HG03060 (cell line): Measurements from ENCODE around the gene BMP8B.

Experiments used
- ATAC-seq: cut with Tn5 transposase; IDR thresholded peaks from one replicate; pipeline ENCODE4 v1.9.1; 2021; ENCODE audit warnings: low read depth, moderate number of reproducible peaks; ENCODE audit not compliant: unreplicated experiment

BMP8B gene

DNA sequence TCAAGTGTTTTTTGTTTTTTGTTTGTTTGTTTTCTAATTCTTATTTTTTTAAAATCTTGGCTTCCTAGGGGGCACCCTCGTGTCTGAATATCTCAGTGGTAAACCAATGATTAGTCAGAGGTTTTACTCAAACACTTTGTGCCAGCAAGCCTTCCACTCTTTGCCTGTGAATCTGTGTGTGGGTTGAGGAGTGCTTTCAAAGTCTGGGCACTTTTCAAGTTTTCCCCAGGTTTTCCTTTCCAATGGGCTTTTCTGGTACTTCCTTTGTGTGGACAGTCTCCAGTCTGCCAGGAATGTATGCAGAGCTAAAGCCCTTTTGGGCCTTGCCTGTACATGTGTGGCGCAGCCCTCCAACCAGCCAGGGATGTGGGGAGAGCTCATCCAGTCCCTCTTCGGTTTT is 59.6 kb downstream of the BMP8B start:
- no peak for ATAC-seq

DNA sequence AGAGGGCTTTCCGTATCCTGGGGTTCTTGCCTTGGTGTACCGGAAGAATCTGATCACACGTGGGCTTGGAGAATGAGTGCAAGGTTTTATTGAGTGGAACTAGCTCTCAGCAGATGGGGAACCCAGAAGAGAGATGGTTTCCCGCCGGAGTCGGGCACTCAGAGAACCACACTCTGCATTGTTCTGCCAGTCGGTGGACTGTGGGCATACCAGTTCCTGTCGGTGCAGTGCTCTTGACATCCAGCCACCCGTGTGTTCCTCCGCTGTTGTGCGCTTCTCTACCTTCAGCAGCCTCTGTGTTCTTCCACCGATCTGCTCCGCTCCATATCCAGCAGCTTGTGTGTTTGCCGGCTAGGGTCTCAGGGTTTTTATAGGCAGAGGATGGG is 60.7 kb downstream of the BMP8B start:
- no peak for ATAC-seq

- no peak for ATAC-seq
Observed at GRCh38 chr1:39727221-39727931, 61.3 kb downstream of the BMP8B start.

GRCh38 chr1:39726600-39726999 is 62.1 kb downstream of the BMP8B start:
- ATAC-seq = no peak

- ATAC-seq = no peak
Observed at GRCh38 chr1:39722495-39722894, 66.2 kb downstream of the BMP8B start.

DNA sequence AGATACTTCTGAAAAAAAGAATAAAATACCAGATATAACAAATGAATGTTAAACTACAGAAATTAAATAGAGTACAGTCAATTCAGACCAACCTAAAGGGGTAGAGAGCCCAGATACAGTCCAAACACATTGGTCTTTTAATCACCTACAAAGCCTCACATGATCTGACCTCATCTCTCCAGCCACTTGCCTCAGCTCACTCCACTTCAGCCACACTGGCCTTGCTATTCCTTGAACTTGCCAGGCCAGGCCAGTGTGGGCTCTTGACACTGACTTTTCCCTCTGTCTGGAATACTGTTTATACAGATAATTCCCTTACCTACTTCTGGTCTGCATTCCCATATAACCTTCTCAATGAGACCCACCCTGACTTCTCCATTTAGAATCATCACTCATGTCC is 67.0 kb downstream of the BMP8B start:
- ATAC-seq = no peak

DNA sequence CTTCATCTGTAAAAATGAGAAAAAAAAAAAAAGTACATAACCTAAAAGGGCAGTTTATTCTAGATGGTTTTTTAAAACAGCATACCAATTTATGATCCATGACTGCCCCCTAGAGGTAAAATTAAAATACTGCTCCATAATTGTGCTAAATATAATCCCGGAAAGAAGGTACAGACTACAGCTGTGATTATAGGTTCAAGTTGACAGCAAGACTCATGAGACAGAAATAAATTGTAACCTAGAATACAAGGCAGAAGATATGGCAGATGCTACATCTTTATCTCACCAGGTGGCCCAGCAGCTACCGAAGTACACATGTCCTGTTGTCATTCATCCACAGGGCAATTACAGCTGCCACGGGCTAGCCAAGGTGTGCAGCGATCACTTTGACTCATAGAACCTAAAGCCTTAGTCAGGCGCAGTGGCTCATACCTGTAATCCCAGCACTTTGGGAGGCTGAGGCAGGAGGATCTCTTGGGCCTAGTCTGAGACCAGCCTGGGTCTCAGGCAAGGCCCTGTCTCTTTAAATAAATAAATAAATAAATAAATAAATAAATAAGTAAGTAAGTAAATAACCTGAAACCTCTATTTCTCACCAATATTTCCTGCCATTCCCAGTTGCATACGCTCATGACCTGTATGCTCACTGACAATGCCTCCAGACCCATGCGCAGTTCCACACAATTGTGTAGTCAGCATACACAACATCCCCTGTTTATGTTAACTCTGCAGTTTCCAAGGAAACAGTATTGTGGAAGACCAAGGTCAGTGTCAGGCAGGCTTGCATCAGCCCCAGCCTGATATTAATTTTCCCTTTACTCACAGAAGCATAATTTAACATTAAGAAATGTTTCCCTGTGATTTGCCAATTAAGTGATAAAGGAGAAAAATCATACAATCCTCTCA is 68.3 kb downstream of the BMP8B start:
- ATAC-seq = no peak

- no peak for ATAC-seq
Observed at GRCh38 chr1:39717809-39718208, 70.9 kb downstream of the BMP8B start.

- ATAC-seq = no peak
Observed at GRCh38 chr1:39713557-39713956, 75.1 kb downstream of the BMP8B start.

- ATAC-seq = no peak
Observed at GRCh38 chr1:39711966-39712340, 76.7 kb downstream of the BMP8B start.

GRCh38 chr1:39711104-39711965 is 77.3 kb downstream of the BMP8B start:
- no peak for ATAC-seq

DNA sequence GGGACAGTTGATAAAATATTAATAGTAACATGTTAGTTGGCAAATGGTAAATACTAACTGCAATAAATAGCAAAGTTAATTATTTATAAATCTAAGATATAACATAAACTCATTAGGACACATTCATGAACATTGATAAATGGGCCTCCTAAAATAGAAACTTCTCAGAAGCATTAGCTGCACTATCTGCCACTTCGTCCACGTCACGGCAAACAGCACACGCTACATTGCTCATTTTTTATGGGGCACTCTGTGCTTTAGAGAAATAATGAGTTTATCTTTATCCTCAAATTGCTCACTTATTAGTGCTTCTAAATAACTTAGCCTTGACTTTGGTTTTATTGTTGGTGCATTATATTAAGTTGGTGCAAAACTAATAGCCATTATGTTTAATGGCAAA is 81.2 kb downstream of the BMP8B start:
- ATAC-seq = no peak
